Activated CD8-positive, alpha-beta T cell treated with anti-CD3 and anti-CD28 coated beads, Interleukin-2, amount 10 ng/mL, durations not matched to agents 7 days and 5 days (primary cell): ENCODE measurements around the gene ADARB1. TPM values are rescaled to one million over a fixed set of nuclear protein-coding genes. Genes with fewer than 3 reads are reported as not detected.
A peak's percentile ranks its signal among the peaks of the same experiment; 100 is the strongest.

Experiments used
- ATAC-seq: fragments of 150-1000 bp; cut with Tn5 transposase; one replicate; pipeline ENCODE4 v1.10.0; 2021; ENCODE audit warnings: moderate library complexity
- CTCF ChIA-PET: fragments of 350-600 bp; sonication (Branson Sonifier 250); formaldehyde crosslinking; loops from one replicate; lab custom pipeline; 2021; ENCODE audit warnings: antibody characterized with exemption; lab: Charles Lee
- POLR2A ChIA-PET: fragments of 350-600 bp; sonication (Branson Sonifier 250); formaldehyde crosslinking; loops from one replicate; lab custom pipeline; 2021; ENCODE audit warnings: antibody characterized with exemption; lab: Charles Lee
- DNase-seq: peaks from one replicate; pipeline ENCODE4 v3.0.0-alpha.2; 2020
- H3K27ac Mint-ChIP-seq: one replicate; pipeline ENCODE4 v1.8.0; 2021; ENCODE audit warnings: mild to moderate bottlenecking, mixed read lengths
- H3K27me3 Mint-ChIP-seq: one replicate; pipeline ENCODE4 v1.8.0; 2021; ENCODE audit warnings: low read depth, mixed read lengths
- H3K36me3 Mint-ChIP-seq: one replicate; pipeline ENCODE4 v1.8.0; 2021; ENCODE audit warnings: low read depth, mixed read lengths
- H3K4me1 Mint-ChIP-seq: one replicate; pipeline ENCODE4 v1.8.0; 2021; ENCODE audit warnings: low read depth, mixed read lengths
- H3K4me3 Mint-ChIP-seq: one replicate; pipeline ENCODE4 v1.8.0; 2021; ENCODE audit warnings: mild to moderate bottlenecking, mixed read lengths
- H3K9me3 Mint-ChIP-seq: one replicate; pipeline ENCODE4 v1.8.0; 2022; ENCODE audit warnings: mixed read lengths; ENCODE audit not compliant: insufficient read depth
- total RNA-seq, 2 experiments: library from RNA; stranded (reverse); gene quantifications; one replicate each; pipeline ENCODE4 v1.2.3, GENCODE V29; 2021

Gene ADARB1
- total RNA-seq, 2 experiments from 2014 or later: 52.9 to 66.2 TPM

- no peak for ATAC-seq
- DNase-seq: no peak
- CTCF ChIA-PET: interaction anchor here (1.2 to 2.7 kb wide), 3 partner anchors 17 to 32 kb away, joined by 3 to 17 read pairs (median 5); no protein-coding TSS in a partner anchor
- Mint-ChIP-seq H3K9me3 (no peaks in the 10 kb centered on the region), H3K4me1 (peaks cover 23% of the 10 kb centered on the region), H3K27ac (no peak overlapping the region), H3K36me3 (peaks cover 13% of the 10 kb centered on the region), H3K4me3 (no peak overlapping the region), H3K27me3 (no peaks in the 10 kb centered on the region)
- POLR2A ChIA-PET: interaction anchor here (1.3 kb wide), 1 partner anchor 16 kb away, joined by 4 read pairs; no protein-coding TSS in a partner anchor
Observed at GRCh38 chr21:45169682-45170081, 95.3 kb downstream of the ADARB1 start.

DNA sequence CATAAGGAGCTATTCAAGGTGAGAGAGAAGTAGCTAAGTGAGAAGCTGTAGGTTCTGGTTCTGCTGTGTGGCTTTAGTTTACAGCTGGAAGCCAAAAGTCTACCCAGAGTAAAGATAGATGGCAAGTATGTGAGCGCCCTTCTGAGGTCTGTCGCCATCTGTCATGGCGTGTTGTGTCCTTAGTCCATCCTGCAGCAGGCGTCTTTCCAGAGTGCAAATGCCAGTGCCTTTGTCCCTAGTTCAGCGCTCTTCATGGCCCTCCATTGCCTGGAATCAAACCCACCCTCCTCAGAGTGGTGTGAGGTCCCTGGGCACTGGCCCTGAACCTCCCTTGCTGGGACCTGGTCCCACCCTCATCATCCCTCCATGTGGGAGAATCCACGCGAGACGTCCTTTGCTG is 96.6 kb downstream of the ADARB1 start:
- ChIA-PET CTCF (no interaction called here), POLR2A (interaction anchor here (0.6 kb wide), 1 partner anchor 181 kb away, joined by 3 read pairs; no protein-coding TSS in a partner anchor)
- DNase-seq (no peak), ATAC-seq (no peak)
- peaks cover 13% of the 10 kb centered on the region for H3K36me3 Mint-ChIP-seq
- peaks cover 23% of the 10 kb centered on the region for H3K4me1 Mint-ChIP-seq
- no peaks in the 10 kb centered on the region for H3K27me3 Mint-ChIP-seq
- H3K9me3 Mint-ChIP-seq: no peaks in the 10 kb centered on the region
- peak overlapping the region; percentile 12 for H3K27ac Mint-ChIP-seq
- no peak overlapping the region for H3K4me3 Mint-ChIP-seq

- no peak for DNase-seq
- Mint-ChIP-seq H3K36me3 (peaks cover 22% of the 10 kb centered on the region), H3K9me3 (no peaks in the 10 kb centered on the region), H3K4me3 (no peak overlapping the region), H3K27ac (no peak overlapping the region), H3K27me3 (no peaks in the 10 kb centered on the region), H3K4me1 (peaks cover 23% of the 10 kb centered on the region)
- ChIA-PET POLR2A (no interaction called here), CTCF (no interaction called here)
- no peak for ATAC-seq
Observed at GRCh38 chr21:45172420-45172819, 98.0 kb downstream of the ADARB1 start.

- H3K27ac Mint-ChIP-seq: no peak overlapping the region
- no peak for DNase-seq
- H3K9me3 Mint-ChIP-seq: no peaks in the 10 kb centered on the region
- peaks cover 6% of the 10 kb centered on the region for H3K4me1 Mint-ChIP-seq
- ATAC-seq: no peak
- CTCF ChIA-PET: interaction anchor here (2.3 kb wide), 1 partner anchor 23 kb away, joined by 7 read pairs; no protein-coding TSS in a partner anchor
- POLR2A ChIA-PET: no interaction called here
- peaks cover 25% of the 10 kb centered on the region for H3K36me3 Mint-ChIP-seq
- H3K27me3 Mint-ChIP-seq: no peaks in the 10 kb centered on the region
- no peak overlapping the region for H3K4me3 Mint-ChIP-seq
Observed at GRCh38 chr21:45175326-45176095, 101.1 kb downstream of the ADARB1 start.

GRCh38 chr21:45176141-45176540 is 101.8 kb downstream of the ADARB1 start:
- H3K27me3 Mint-ChIP-seq: no peaks in the 10 kb centered on the region
- H3K27ac Mint-ChIP-seq: no peak overlapping the region
- no peaks in the 10 kb centered on the region for H3K9me3 Mint-ChIP-seq
- ChIA-PET CTCF (interaction anchor here (2.3 kb wide), 1 partner anchor 24 kb away, joined by 7 read pairs; no protein-coding TSS in a partner anchor), POLR2A (no interaction called here)
- no peak for DNase-seq
- no peak overlapping the region for H3K4me3 Mint-ChIP-seq
- H3K4me1 Mint-ChIP-seq: peaks cover 1% of the 10 kb centered on the region
- H3K36me3 Mint-ChIP-seq: peaks cover 24% of the 10 kb centered on the region
- ATAC-seq: no peak

GRCh38 chr21:45177039-45177438 is 102.7 kb downstream of the ADARB1 start:
- no peak for DNase-seq
- ChIA-PET CTCF (no interaction called here), POLR2A (no interaction called here)
- Mint-ChIP-seq H3K36me3 (peaks cover 24% of the 10 kb centered on the region), H3K4me3 (no peak overlapping the region), H3K27me3 (no peaks in the 10 kb centered on the region), H3K4me1 (no peaks in the 10 kb centered on the region), H3K27ac (no peak overlapping the region), H3K9me3 (no peaks in the 10 kb centered on the region)
- ATAC-seq: no peak

DNA sequence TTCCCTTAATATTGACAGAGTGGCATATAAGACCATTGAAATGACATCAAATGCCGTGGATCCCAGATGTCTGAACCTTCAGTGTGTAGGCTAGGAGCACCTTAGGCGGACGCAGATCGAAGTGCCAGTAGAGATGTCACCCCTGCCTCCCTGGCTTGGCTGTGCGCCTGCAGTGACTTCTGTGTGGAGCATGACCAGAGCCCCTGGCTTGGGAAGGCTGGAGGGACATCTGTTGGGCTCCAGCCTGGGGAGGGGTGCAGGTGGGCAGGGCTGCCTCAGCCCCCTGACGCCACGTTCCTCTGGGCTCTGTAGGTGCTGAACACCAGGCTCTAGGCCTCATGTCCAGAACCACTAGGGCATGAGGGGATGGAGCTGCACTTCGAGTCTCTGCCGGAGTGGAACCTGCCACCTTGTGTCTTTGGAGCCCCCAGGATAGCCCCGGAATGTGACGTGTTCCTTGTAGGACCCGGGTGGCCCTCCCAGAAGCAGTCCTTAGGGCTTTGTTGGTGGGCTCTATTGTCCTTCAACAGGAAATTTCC is 103.8 kb downstream of the ADARB1 start:
- Mint-ChIP-seq H3K4me1 (no peaks in the 10 kb centered on the region), H3K36me3 (peaks cover 27% of the 10 kb centered on the region), H3K4me3 (no peak overlapping the region), H3K27ac (no peak overlapping the region), H3K27me3 (no peaks in the 10 kb centered on the region), H3K9me3 (no peaks in the 10 kb centered on the region)
- POLR2A ChIA-PET: no interaction called here
- DNase-seq (no peak), ATAC-seq (no peak)
- CTCF ChIA-PET: no interaction called here

- Mint-ChIP-seq H3K4me1 (no peaks in the 10 kb centered on the region), H3K27me3 (no peaks in the 10 kb centered on the region), H3K4me3 (no peak overlapping the region), H3K36me3 (peaks cover 28% of the 10 kb centered on the region), H3K27ac (no peak overlapping the region), H3K9me3 (no peaks in the 10 kb centered on the region)
- ATAC-seq (no peak), DNase-seq (no peak)
- POLR2A ChIA-PET: no interaction called here
- CTCF ChIA-PET: no interaction called here
Observed at GRCh38 chr21:45178971-45179370, 104.6 kb downstream of the ADARB1 start.

DNA sequence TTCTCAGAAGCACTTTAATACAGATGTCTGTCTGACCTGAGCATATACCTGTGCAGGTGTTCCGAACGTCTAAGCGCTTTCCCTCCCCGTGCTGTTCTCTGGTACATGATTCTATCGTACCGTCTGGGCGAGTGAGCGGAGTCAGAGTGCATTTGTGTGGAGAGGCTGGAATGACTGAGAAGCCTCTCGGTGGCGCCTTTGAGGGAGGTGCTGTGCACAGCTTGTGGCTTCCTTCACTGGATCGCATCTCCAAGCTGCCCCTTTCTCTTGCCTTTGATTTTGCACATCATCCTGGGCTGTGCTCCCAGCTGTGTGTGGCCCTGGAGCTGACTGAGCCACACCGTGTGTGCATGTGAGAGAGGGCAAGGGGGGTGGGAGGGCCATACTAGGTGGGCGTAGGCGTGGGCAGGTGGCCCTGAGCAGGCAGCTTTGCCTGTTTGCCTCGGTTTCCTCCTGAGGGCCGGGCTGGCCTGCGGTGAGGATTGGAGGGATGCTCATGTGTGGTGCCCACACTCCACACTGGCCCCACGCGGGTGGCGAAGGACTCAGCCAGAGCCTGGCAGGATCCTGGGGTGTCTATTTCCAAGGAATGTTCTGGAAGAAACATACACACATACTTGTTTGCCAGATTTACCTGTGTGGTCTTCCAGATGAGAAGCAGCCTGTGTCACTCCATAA is 105.3 kb downstream of the ADARB1 start:
- peaks cover 30% of the 10 kb centered on the region for H3K36me3 Mint-ChIP-seq
- H3K27me3 Mint-ChIP-seq: no peaks in the 10 kb centered on the region
- no peak overlapping the region for H3K4me3 Mint-ChIP-seq
- ATAC-seq (no peak), DNase-seq (no peak)
- no peaks in the 10 kb centered on the region for H3K9me3 Mint-ChIP-seq
- CTCF ChIA-PET: no interaction called here
- POLR2A ChIA-PET: no interaction called here
- no peaks in the 10 kb centered on the region for H3K4me1 Mint-ChIP-seq
- H3K27ac Mint-ChIP-seq: no peak overlapping the region

GRCh38 chr21:45180246-45180599 is 105.8 kb downstream of the ADARB1 start:
- H3K4me3 Mint-ChIP-seq: no peak overlapping the region
- H3K9me3 Mint-ChIP-seq: peaks cover 1% of the 10 kb centered on the region
- DNase-seq: no peak
- H3K4me1 Mint-ChIP-seq: no peaks in the 10 kb centered on the region
- no peak for ATAC-seq
- CTCF ChIA-PET: interaction anchor here (0.8 kb wide), 1 partner anchor 44 kb away, joined by 3 read pairs; no protein-coding TSS in a partner anchor
- peaks cover 35% of the 10 kb centered on the region for H3K36me3 Mint-ChIP-seq
- H3K27ac Mint-ChIP-seq: no peak overlapping the region
- no peaks in the 10 kb centered on the region for H3K27me3 Mint-ChIP-seq
- POLR2A ChIA-PET: no interaction called here

DNA sequence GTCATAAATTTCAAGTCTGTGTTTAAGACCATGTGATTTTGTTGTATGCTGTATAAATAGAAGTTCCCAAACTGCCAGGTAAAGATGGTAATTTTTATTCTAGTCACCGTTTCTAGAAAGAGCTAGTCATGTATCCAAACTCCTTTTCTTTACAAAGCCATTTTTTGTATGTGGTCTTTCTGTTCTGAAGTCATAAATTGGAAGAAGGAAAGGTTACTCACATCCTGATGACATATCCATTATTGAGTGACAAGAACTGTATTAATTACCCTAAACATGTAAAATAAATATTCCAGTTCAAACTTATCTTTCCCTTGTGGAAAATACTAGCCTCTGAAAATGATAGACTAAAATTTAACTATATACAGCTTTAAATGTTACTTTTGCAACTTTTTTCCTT is 108.6 kb downstream of the ADARB1 start:
- H3K36me3 Mint-ChIP-seq: peaks cover 51% of the 10 kb centered on the region
- ATAC-seq: no peak

GRCh38 chr21:45183852-45184251 is 109.5 kb downstream of the ADARB1 start:
- H3K4me3 Mint-ChIP-seq: no peak overlapping the region

More for the DNA sequence above, 108.6 kb downstream of the ADARB1 start:
- Mint-ChIP-seq H3K9me3 (peaks cover 20% of the 10 kb centered on the region), H3K4me1 (no peaks in the 10 kb centered on the region), H3K4me3 (no peak overlapping the region), H3K27me3 (no peaks in the 10 kb centered on the region), H3K27ac (no peak overlapping the region)
- no peak for DNase-seq
- CTCF ChIA-PET: interaction anchor here (1.0 kb wide), 1 partner anchor 31 kb away, joined by 4 read pairs; no protein-coding TSS in a partner anchor
- POLR2A ChIA-PET: no interaction called here

More at GRCh38 chr21:45183852-45184251, 109.5 kb downstream of the ADARB1 start:
- Mint-ChIP-seq H3K36me3 (peaks cover 59% of the 10 kb centered on the region), H3K4me1 (no peaks in the 10 kb centered on the region), H3K27ac (no peak overlapping the region), H3K9me3 (peaks cover 27% of the 10 kb centered on the region), H3K27me3 (no peaks in the 10 kb centered on the region)
- DNase-seq (no peak), ATAC-seq (no peak)
- CTCF ChIA-PET: no interaction called here
- POLR2A ChIA-PET: no interaction called here
